Gastrocnemius medialis (tissue), 4 donors: Measurements from ENCODE around the gene AP4M1. TPM values are rescaled to one million over a fixed set of nuclear protein-coding genes. Genes with fewer than 3 reads are reported as not detected.

ENCODE experiments used
- ATAC-seq, 2 donors: fragments of 150-250 bp; one replicate each; pipeline ENCODE4 v1.9.1; 2016
- DNase-seq, 2 donors: peaks; one replicate each; pipeline ENCODE4 v3.0.0-alpha.2; 2019
- H3K27ac ChIP-seq, 4 donors: fragments of 200-600 bp; sonication (generic); 1 replicate in 1 of 4; 2 replicates in 3 of 4; pipeline ENCODE4 v1.5.1; 2016 to 2018; ENCODE audit warnings: mild to moderate bottlenecking in 2 of 4, moderate library complexity in 1 of 4
- H3K27me3 ChIP-seq, 3 donors: fragments of 200-600 bp; sonication (generic) in 2 of 3; 1 replicate in 1 of 3; 2 replicates in 2 of 3; pipeline versions ENCODE4 v1.5.1 to v1.6.0; 2016 to 2019; ENCODE audit warnings: mild to moderate bottlenecking in 1 of 3, moderate library complexity in 1 of 3
- H3K36me3 ChIP-seq, 2 donors: fragments of 200-600 bp; sonication (generic) in 1 of 2; one replicate each; pipeline ENCODE4 v1.5.1; 2017 to 2018
- H3K4me1 ChIP-seq, 2 donors: fragments of 200-600 bp; sonication (generic) in 1 of 2; one replicate each; pipeline ENCODE4 v1.5.1; 2016 to 2017; ENCODE audit warnings: mild to moderate bottlenecking in 2 of 2
- H3K4me3 ChIP-seq, 4 donors: fragments of 200-600 bp; sonication (generic) in 3 of 4; 1 replicate in 1 of 4; 2 replicates in 3 of 4; pipeline ENCODE4 v1.5.1; 2016 to 2019; ENCODE audit warnings: mild to moderate bottlenecking in 2 of 4
- H3K9me3 ChIP-seq, 3 donors: fragments of 200-600 bp; sonication (generic) in 2 of 3; 1 replicate in 1 of 3; 2 replicates in 2 of 3; pipeline ENCODE4 v1.5.1; 2016 to 2019
- POLR2A ChIP-seq, 2 donors: fragments of 450-650 bp; IDR thresholded peaks; one replicate each; pipeline ENCODE4 v1.6.1; 2017; ENCODE audit warnings: antibody characterized with exemption in 2 of 2, mild to moderate bottlenecking in 2 of 2, moderate library complexity in 2 of 2
- in situ Hi-C, 4 donors: fragments of 200-750 bp; cut with MboI; loops; one replicate each; pipeline versions ENCODE4 v1.15.0 to v1.8.0; 2017; ENCODE audit warnings: low sequenced_read_pairs in 4 of 4
- intact Hi-C: fragments of 100-400 bp; cut with DNase I; formaldehyde crosslinking; loops from one replicate; pipeline ENCODE4 v1.15.1; 2023; ENCODE audit warnings: low total_unique reads
- total RNA-seq, 4 donors: library from RNA; depleted of rRNA; stranded (reverse); fragments of >200 nt; gene quantifications; one replicate each; pipeline versions ENCODE4 v1.1.0 to v1.2.3, GENCODE V29; 2016
- TF ChIP-seq, protein P1 (sequence below), 5 experiments: fragments of 450-650 bp in 3 of 5; fragments of 200-600 bp in 2 of 5; sonication (generic) in 2 of 5; IDR thresholded peaks in 4 of 5; conservative IDR thresholded peaks in 1 of 5; 1 replicate in 4 of 5; 2 replicates in 1 of 5; pipeline ENCODE4 v1.5.1; 2016 to 2019; ENCODE audit warnings: antibody characterized with exemption in 5 of 5, mild to moderate bottlenecking in 3 of 5, moderate library complexity in 3 of 5

Gene AP4M1
- total RNA-seq, 4 donors from 2014 or later: 7.2 to 13.8 (median 10.8) TPM

DNA sequence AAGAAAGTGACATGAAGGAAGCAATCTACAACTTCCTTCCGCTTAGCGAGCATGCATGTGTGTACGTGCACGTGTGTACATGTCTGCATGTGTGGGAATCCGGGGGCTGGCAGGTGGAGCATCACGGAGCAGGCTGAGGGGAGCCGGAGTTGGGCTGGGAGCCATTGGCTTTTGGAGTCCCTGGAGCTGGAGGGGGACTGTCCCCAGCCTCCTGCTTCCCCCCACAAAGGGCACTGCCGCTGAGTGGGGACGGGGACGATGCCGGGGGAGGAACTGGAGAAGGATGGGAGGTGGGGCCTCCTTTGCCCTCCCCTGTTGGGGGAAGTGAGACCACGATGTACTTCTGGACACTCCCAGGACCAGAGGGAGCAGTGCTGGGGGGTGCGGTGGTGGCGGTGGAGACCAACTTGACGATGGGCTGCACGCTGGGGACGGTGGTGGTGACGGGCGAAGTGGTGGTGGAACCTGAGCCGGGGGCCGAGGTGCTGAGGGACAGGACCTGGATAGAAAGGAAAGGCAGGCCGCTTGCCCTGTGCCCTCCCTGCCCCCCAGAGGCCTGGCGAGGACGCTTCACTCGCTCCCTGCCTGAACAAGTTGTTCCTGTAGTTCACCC lies 5.8 kb downstream of the AP4M1 start:
- H3K9me3 ChIP-seq: no peaks in the 10 kb centered on the region
- intact Hi-C loops: no loop called here
- ATAC-seq (no peak), DNase-seq (no peak)
- H3K4me1 ChIP-seq: peaks cover 4 to 6% of the 10 kb centered on the region in 2 donors
- H3K36me3 ChIP-seq: peaks cover 0 to 64% of the 10 kb centered on the region in 2 donors
- TF ChIP-seq, protein P1, sequence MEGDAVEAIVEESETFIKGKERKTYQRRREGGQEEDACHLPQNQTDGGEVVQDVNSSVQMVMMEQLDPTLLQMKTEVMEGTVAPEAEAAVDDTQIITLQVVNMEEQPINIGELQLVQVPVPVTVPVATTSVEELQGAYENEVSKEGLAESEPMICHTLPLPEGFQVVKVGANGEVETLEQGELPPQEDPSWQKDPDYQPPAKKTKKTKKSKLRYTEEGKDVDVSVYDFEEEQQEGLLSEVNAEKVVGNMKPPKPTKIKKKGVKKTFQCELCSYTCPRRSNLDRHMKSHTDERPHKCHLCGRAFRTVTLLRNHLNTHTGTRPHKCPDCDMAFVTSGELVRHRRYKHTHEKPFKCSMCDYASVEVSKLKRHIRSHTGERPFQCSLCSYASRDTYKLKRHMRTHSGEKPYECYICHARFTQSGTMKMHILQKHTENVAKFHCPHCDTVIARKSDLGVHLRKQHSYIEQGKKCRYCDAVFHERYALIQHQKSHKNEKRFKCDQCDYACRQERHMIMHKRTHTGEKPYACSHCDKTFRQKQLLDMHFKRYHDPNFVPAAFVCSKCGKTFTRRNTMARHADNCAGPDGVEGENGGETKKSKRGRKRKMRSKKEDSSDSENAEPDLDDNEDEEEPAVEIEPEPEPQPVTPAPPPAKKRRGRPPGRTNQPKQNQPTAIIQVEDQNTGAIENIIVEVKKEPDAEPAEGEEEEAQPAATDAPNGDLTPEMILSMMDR (IDR thresholded peaks at IDR 0.05 in 4 of 5, conservative IDR thresholded peaks at IDR 0.05 in 1 of 5): no peak
- no peak for TF ChIP-seq POLR2A (IDR thresholded peaks at IDR 0.05)
- no peak overlapping the region for H3K4me3 ChIP-seq
- no peaks in the 10 kb centered on the region for H3K27me3 ChIP-seq
- in situ Hi-C loops: no loop called here
- H3K27ac ChIP-seq: no peak overlapping the region

DNA sequence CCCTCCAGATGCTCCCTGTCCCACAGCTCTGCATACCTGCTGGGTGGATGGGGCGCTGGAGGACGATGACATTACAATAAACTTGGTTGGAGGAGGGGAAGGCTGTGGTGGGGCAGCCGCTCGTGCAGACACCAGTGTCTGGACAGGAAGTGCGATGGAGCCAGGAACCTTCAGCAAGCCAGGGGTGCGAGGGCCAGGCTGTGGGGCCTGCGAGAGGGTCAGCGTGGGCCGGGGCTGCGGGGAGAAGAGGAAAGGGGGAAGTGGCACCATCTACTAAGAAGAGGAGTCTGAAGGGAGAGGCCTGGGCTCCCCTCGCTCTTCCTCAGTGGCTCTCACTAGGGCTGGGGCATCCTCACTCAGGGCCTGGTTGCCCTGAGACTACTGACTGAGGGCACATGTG lies 6.4 kb downstream of the AP4M1 start:
- intact Hi-C loops (no loop called here), in situ Hi-C loops (no loop called here)
- ATAC-seq (no peak), DNase-seq (no peak)
- no peaks in the 10 kb centered on the region for H3K4me1 ChIP-seq
- TF ChIP-seq POLR2A (IDR thresholded peaks at IDR 0.05): no peak
- TF ChIP-seq, protein P1 (IDR thresholded peaks at IDR 0.05 in 4 of 5, conservative IDR thresholded peaks at IDR 0.05 in 1 of 5): no peak
- peaks cover 0 to 70% of the 10 kb centered on the region in 2 donors for H3K36me3 ChIP-seq
- H3K27ac ChIP-seq: no peak overlapping the region
- no peaks in the 10 kb centered on the region for H3K27me3 ChIP-seq
- no peaks in the 10 kb centered on the region for H3K9me3 ChIP-seq
- no peak overlapping the region for H3K4me3 ChIP-seq

DNA sequence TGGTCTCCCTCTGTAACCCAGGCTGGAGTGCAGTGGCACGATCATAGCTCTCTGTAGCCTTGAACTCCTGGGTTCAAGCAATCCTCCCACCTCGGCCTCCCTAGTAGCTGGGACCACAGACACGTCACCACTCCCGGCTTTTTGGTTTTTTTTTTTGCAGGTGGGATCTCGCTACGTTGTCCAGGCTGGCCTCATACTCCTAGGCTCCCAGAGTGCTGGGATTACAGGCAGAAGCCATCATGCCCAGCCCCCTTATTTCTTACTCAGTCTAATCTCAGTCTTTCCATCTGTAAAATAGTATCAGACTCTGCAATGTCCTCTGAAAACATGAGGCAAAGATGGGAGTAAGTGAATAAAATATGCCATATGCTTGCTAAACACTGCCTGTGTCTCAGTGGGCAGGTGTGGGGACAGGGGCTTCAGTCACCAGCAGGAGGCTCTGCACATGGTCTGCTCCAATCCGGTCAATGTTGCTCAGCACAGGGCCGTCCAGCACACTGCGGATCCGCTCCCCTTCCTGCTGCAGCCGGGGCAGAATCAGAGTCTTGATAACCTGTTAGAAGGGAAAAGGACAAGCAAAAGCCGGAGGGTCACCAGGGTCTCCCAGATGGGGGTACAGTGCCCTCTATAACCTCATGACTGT lies 8.2 kb downstream of the AP4M1 start:
- in situ Hi-C loops: no loop called here
- ATAC-seq (no peak), DNase-seq (no peak)
- Histone ChIP-seq H3K4me1 (no peaks in the 10 kb centered on the region), H3K9me3 (no peaks in the 10 kb centered on the region), H3K27me3 (no peaks in the 10 kb centered on the region), H3K36me3 (peaks cover 0 to 85% of the 10 kb centered on the region in 2 donors), H3K27ac (no peak overlapping the region), H3K4me3 (no peak overlapping the region)
- intact Hi-C loops: no loop called here
- TF ChIP-seq, protein P1 (IDR thresholded peaks at IDR 0.05 in 4 of 5, conservative IDR thresholded peaks at IDR 0.05 in 1 of 5): no peak
- no peak for TF ChIP-seq POLR2A (IDR thresholded peaks at IDR 0.05)

DNA sequence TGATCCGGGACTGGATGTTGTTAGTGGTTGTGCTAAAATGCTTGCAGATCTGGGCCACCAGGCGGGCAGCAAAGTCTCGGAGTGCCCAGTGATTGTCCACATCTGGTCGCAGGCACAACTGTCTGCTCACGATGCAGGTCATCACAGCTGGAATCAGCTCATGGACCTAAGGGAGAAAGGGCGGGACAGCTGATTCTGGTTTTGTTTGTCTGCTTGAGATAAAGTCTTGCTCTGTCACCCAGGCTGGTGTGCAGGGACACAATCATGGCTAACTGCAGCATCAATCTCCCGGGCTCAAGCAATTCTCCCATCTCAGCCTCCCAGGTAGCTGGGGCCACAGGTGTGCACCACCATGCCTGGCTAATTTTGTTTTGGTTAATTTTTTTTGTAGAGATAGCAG lies 9.7 kb downstream of the AP4M1 start:
- no peak overlapping the region for H3K27ac ChIP-seq
- in situ Hi-C loops: no loop called here
- H3K4me1 ChIP-seq: no peaks in the 10 kb centered on the region
- H3K4me3 ChIP-seq: no peak overlapping the region
- DNase-seq (no peak), ATAC-seq (no peak)
- H3K9me3 ChIP-seq: no peaks in the 10 kb centered on the region
- no peaks in the 10 kb centered on the region for H3K27me3 ChIP-seq
- intact Hi-C loops: no loop called here
- peaks cover 0 to 81% of the 10 kb centered on the region in 2 donors for H3K36me3 ChIP-seq
- no peak for TF ChIP-seq POLR2A (IDR thresholded peaks at IDR 0.05)
- TF ChIP-seq, protein P1 (IDR thresholded peaks at IDR 0.05 in 4 of 5, conservative IDR thresholded peaks at IDR 0.05 in 1 of 5): no peak
